SIG-M5 treated with dmso at 0.1 percent for 504 hours (cell line): ENCODE results near the gene CDC42SE1.

ENCODE experiments used
- DNase-seq: peaks from one replicate; lab custom pipeline; 2025; ENCODE audit not compliant: unreplicated experiment; lab: John Stamatoyannopoulos, UW

Gene CDC42SE1

GRCh38 chr1:151054971-151055547 is 4.4 kb downstream of the CDC42SE1 start:
- no peak for DNase-seq

- no peak for DNase-seq
Observed at GRCh38 chr1:151051356-151052009, 7.9 kb downstream of the CDC42SE1 start.

GRCh38 chr1:151050051-151050688 is 9.3 kb downstream of the CDC42SE1 start:
- no peak for DNase-seq

- no peak for DNase-seq
Observed at GRCh38 chr1:151049458-151049857, 10.0 kb downstream of the CDC42SE1 start.

GRCh38 chr1:151048645-151049032 is 10.8 kb downstream of the CDC42SE1 start:
- no peak for DNase-seq

GRCh38 chr1:151047925-151048644 is 11.3 kb downstream of the CDC42SE1 start:
- peak; percentile 78 for DNase-seq

- DNase-seq, result peak; percentile 34
Observed at GRCh38 chr1:151047591-151047924, 11.9 kb downstream of the CDC42SE1 start, which contains the start of gene C1orf56. Gene C1orf56 (plus strand): TSS chr1:151047751. CDS start chr1:151047848, 97 bp downstream.

- DNase-seq, result no peak
Observed at GRCh38 chr1:151043163-151043562, 16.3 kb downstream of the CDC42SE1 start.

GRCh38 chr1:151039521-151039920 is 19.9 kb downstream of the CDC42SE1 start:
- no peak for DNase-seq

GRCh38 chr1:151037032-151037431 is 22.4 kb downstream of the CDC42SE1 start:
- no peak for DNase-seq

- DNase-seq, result peak; percentile 57
Observed at GRCh38 chr1:151036356-151036755, 23.1 kb downstream of the CDC42SE1 start, which contains the start of gene BNIPL. Gene BNIPL (plus strand): TSS chr1:151036586. CDS start chr1:151036726, 140 bp downstream.

- DNase-seq, result no peak
Observed at GRCh38 chr1:151035167-151035566, 24.3 kb downstream of the CDC42SE1 start.

GRCh38 chr1:151032164-151032563 is 27.3 kb downstream of the CDC42SE1 start:
- no peak for DNase-seq

GRCh38 chr1:151026460-151026859 is 33.0 kb downstream of the CDC42SE1 start:
- DNase-seq, result no peak

GRCh38 chr1:151024540-151025146 is 34.8 kb downstream of the CDC42SE1 start:
- DNase-seq, result peak; percentile 80

- DNase-seq, result no peak
Observed at GRCh38 chr1:151013518-151013917, 45.9 kb downstream of the CDC42SE1 start.

- no peak for DNase-seq
Observed at GRCh38 chr1:151012684-151013471, 46.5 kb downstream of the CDC42SE1 start.

GRCh38 chr1:151011154-151011850 is 48.1 kb downstream of the CDC42SE1 start:
- DNase-seq, result no peak

- DNase-seq, result no peak
Observed at GRCh38 chr1:151010346-151010726, 49.1 kb downstream of the CDC42SE1 start.
